Erythroblast (primary cell): Measurements from ENCODE around the gene CD81.

ENCODE experiments used
- DNase-seq, 2 experiments: peaks; one replicate each; lab custom pipeline; 2025; lab: John Stamatoyannopoulos, UW
- GATA1 ChIP-seq: IDR thresholded peaks from 2 replicates; pipeline ENCODE4 v1.6.1; 2011; ENCODE audit warnings: low read depth, mild to moderate bottlenecking, control low read depth, low read length, moderate library complexity
- POLR2A ChIP-seq: IDR thresholded peaks from 2 replicates; pipeline ENCODE4 v1.6.1; 2011; ENCODE audit warnings: mild to moderate bottlenecking, low read length

Gene CD81

GRCh38 chr11:2423157-2424025 is 46.3 kb downstream of the CD81 start:
- TF ChIP-seq GATA1 (no peak), POLR2A (no peak)
- no peak for DNase-seq

- TF ChIP-seq POLR2A (no peak), GATA1 (no peak)
- DNase-seq = no peak
Observed at GRCh38 chr11:2424811-2425495, 47.8 kb downstream of the CD81 start.

- no peak for TF ChIP-seq POLR2A
- no peak for TF ChIP-seq GATA1
- no peak for DNase-seq
Observed at GRCh38 chr11:2425506-2425905, 48.4 kb downstream of the CD81 start.

GRCh38 chr11:2426221-2426620 is 49.1 kb downstream of the CD81 start:
- no peak for DNase-seq
- no peak for TF ChIP-seq GATA1
- TF ChIP-seq POLR2A = no peak

GRCh38 chr11:2426826-2427521 is 49.9 kb downstream of the CD81 start:
- TF ChIP-seq GATA1 = no peak
- DNase-seq = no peak

- TF ChIP-seq POLR2A (no peak), GATA1 (no peak)
- DNase-seq = no peak
Observed at GRCh38 chr11:2427721-2428321, 50.7 kb downstream of the CD81 start.

- DNase-seq = peak; percentile 66 to 84
- TF ChIP-seq POLR2A (no peak), GATA1 (no peak)
Observed at GRCh38 chr11:2428322-2428795, 51.2 kb downstream of the CD81 start.

- no peak for DNase-seq
- TF ChIP-seq POLR2A = no peak
- no peak for TF ChIP-seq GATA1
Observed at GRCh38 chr11:2431395-2431794, 54.3 kb downstream of the CD81 start.

GRCh38 chr11:2432171-2432621 is 55.1 kb downstream of the CD81 start:
- no peak for DNase-seq
- TF ChIP-seq POLR2A = no peak
- TF ChIP-seq GATA1 = no peak

- TF ChIP-seq GATA1 = no peak
- no peak for TF ChIP-seq POLR2A
- DNase-seq = no peak
Observed at GRCh38 chr11:2432628-2433071, 55.5 kb downstream of the CD81 start.

GRCh38 chr11:2433106-2433925 is 56.2 kb downstream of the CD81 start:
- no peak for DNase-seq
- no peak for TF ChIP-seq POLR2A
- TF ChIP-seq GATA1 = no peak

GRCh38 chr11:2434008-2434407 is 56.9 kb downstream of the CD81 start:
- DNase-seq = peak in 1 of 2 experiments; percentile 14
- TF ChIP-seq GATA1 (no peak), POLR2A (no peak)
